ENCODE results near the gene UNC45B. TPM values are rescaled to one million over a fixed set of nuclear protein-coding genes. Genes with fewer than 3 reads are reported as not detected.
"Not testable (repeated sequence)": the region's sequence is repeated elsewhere in the genome, so short reads cannot be mapped to it uniquely, and the experiment has no call there.

Gene UNC45B
- total and polyA plus RNA-seq, 2 donors (not counting 1 experiment from before 2014, with no cell fraction given) = not detected

- no peak overlapping the region for H3K4me2 ChIP-seq (replicated peaks; ENCODE audit: low read depth, low read length, poor library complexity, severe bottlenecking)
- no peaks in the 10 kb centered on the region for H4K20me1 ChIP-seq (ENCODE audit: control insufficient read depth, insufficient read depth, low read length, poor library complexity, severe bottlenecking)
- Mint-ChIP-seq H3K4me1 (no peaks in the 10 kb centered on the region), H3K4me3 (no peak overlapping the region), H3K9me3 (ENCODE audit: insufficient read depth) (no peaks in the 10 kb centered on the region), H3K27ac (no peak overlapping the region), H3K27me3 (no peaks in the 10 kb centered on the region)
- no peak for ATAC-seq (ENCODE audit: low read depth)
- no peak overlapping the region for H2AFZ ChIP-seq (ENCODE audit: insufficient read depth, low read depth, low read length, poor library complexity, severe bottlenecking)
- no CpG with 5 or more reads among the region's 5 CpGs for WGBS (ENCODE audit: insufficient coverage)
- CTCF ChIA-PET = interaction anchor here (1.7 kb wide), 1 partner anchor 15 kb away, joined by 5 read pairs; no protein-coding TSS in a partner anchor
- peaks cover 0 to 3% (median 0%) of the 10 kb centered on the region in 3 donors for H3K9me3 ChIP-seq (ENCODE audit: control extremely low read depth in 1 of 3, control insufficient read depth in 2 of 3, insufficient read depth in 1 of 3, low read length in 2 of 3)
- DNase-seq = no peak
- intact Hi-C loops (cut with micrococcal nuclease) = no loop called here
- no peak overlapping the region for H3K4me3 ChIP-seq (ENCODE audit: control extremely low read depth in 1 of 5, extremely low read depth in 1 of 5, insufficient read depth in 1 of 5, low read depth in 2 of 5, low read length in 4 of 5)
- peaks cover 8 to 39% of the 10 kb centered on the region in 2 experiments for H3K36me3 ChIP-seq (replicated peaks in 1 of 2; ENCODE audit: control extremely low read depth in 1 of 2, control insufficient read depth in 1 of 2, extremely low read depth in 1 of 2, insufficient read depth in 2 of 2, low read length in 1 of 2)
- POLR2A ChIA-PET = no interaction called here
- no peak for TF ChIP-seq CTCF (IDR thresholded peaks at IDR 0.05)
- TF ChIP-seq EZH2 (IDR thresholded peaks at IDR 0.05; ENCODE audit: borderline replicate concordance, insufficient read depth, low read depth, low read length, poor library complexity, severe bottlenecking) = no peak
- no peak overlapping the region for H3K27ac ChIP-seq (ENCODE audit: low read length in 2 of 2)
- H3K27me3 ChIP-seq (replicated peaks in 1 of 4; ENCODE audit: control extremely low read depth in 1 of 4, control insufficient read depth in 3 of 4, insufficient read depth in 4 of 4, low read length in 3 of 4) = no peaks in the 10 kb centered on the region
- H3K79me2 ChIP-seq (ENCODE audit: control insufficient read depth, insufficient read depth, low read length) = no peaks in the 10 kb centered on the region
- H3K4me1 ChIP-seq (ENCODE audit: control insufficient read depth in 2 of 2, insufficient read depth in 2 of 2, low read length in 2 of 2) = no peaks in the 10 kb centered on the region
- H3K9ac ChIP-seq (ENCODE audit: low read length) = no peak overlapping the region
These were observed 42.7 kb upstream of the UNC45B start for GRCh38 chr17:35104844-35105450.

- H3K4me1 ChIP-seq (ENCODE audit: control insufficient read depth in 2 of 2, insufficient read depth in 2 of 2, low read length in 2 of 2); DNase-seq; H3K4me3 Mint-ChIP-seq; H4K20me1 ChIP-seq (ENCODE audit: control insufficient read depth, insufficient read depth, low read length, poor library complexity, severe bottlenecking); H3K9me3 ChIP-seq (ENCODE audit: control extremely low read depth in 1 of 3, control insufficient read depth in 2 of 3, insufficient read depth in 1 of 3, low read length in 2 of 3); H3K9me3 Mint-ChIP-seq (ENCODE audit: insufficient read depth); H3K27ac Mint-ChIP-seq; POLR2A ChIA-PET; H2AFZ ChIP-seq (ENCODE audit: insufficient read depth, low read depth, low read length, poor library complexity, severe bottlenecking); ATAC-seq (ENCODE audit: low read depth); H3K4me3 ChIP-seq (ENCODE audit: control extremely low read depth in 1 of 5, extremely low read depth in 1 of 5, insufficient read depth in 1 of 5, low read depth in 2 of 5, low read length in 4 of 5); H3K27me3 Mint-ChIP-seq; H3K79me2 ChIP-seq (ENCODE audit: control insufficient read depth, insufficient read depth, low read length); H3K27ac ChIP-seq (ENCODE audit: low read length in 2 of 2); H3K4me1 Mint-ChIP-seq; H3K9ac ChIP-seq (ENCODE audit: low read length); H3K4me2 ChIP-seq (replicated peaks; ENCODE audit: low read depth, low read length, poor library complexity, severe bottlenecking); H3K27me3 ChIP-seq (replicated peaks in 1 of 4; ENCODE audit: control extremely low read depth in 1 of 4, control insufficient read depth in 3 of 4, insufficient read depth in 4 of 4, low read length in 3 of 4): not testable (repeated sequence)
- intact Hi-C loops (cut with micrococcal nuclease) = loop anchor here (10.0 kb wide), 1 partner anchor 46 kb away; the partner anchor contains the start of gene RFFL
- H3K36me3 ChIP-seq (replicated peaks in 1 of 2; ENCODE audit: control extremely low read depth in 1 of 2, control insufficient read depth in 1 of 2, extremely low read depth in 1 of 2, insufficient read depth in 2 of 2, low read length in 1 of 2) = peaks cover 3 to 11% of the 10 kb centered on the region in 2 experiments
- CTCF ChIA-PET = interaction anchor here (1.1 kb wide), 1 partner anchor 111 kb away, joined by 3 read pairs; no protein-coding TSS in a partner anchor
- 98% methylated on average over 14 of the region's 17 CpGs for WGBS (ENCODE audit: insufficient coverage)
These were observed 36.8 kb upstream of the UNC45B start for GRCh38 chr17:35110791-35111190.

All from B cell (primary cell).